Astrocyte (in vitro differentiated cells and primary cell): ENCODE data around the gene ECE1.

Experiments used
- CTCF ChIP-seq: IDR thresholded peaks from 2 replicates; pipeline ENCODE4 v1.5.1; 2011; ENCODE audit warnings: low read depth, mild to moderate bottlenecking, inconsistent platforms, low read length, moderate library complexity; ENCODE audit not compliant: insufficient read depth
- EZH2 ChIP-seq: IDR thresholded peaks from 2 replicates; pipeline ENCODE4 v1.6.1; 2012; ENCODE audit warnings: mild to moderate bottlenecking, low read length, inconsistent platforms; ENCODE audit not compliant: insufficient read depth

- TF ChIP-seq CTCF (no peak), EZH2 (no peak)
Measured at GRCh38 chr1:21329209-21329844, 39.1 kb upstream of the ECE1 start.
